Activated T-cell treated with anti-CD3 and anti-CD28 coated beads, Interleukin-2, amount 50 U/mL, for 4 hours (primary cell): Measurements from ENCODE around the gene PCSK9. TPM values are rescaled to one million over a fixed set of nuclear protein-coding genes. Genes with fewer than 3 reads are reported as not detected.
"Not testable (repeated sequence)": the region's sequence is repeated elsewhere in the genome, so short reads cannot be mapped to it uniquely, and the experiment has no call there.

ENCODE experiments used
- ATAC-seq, 2 donors: fragments of 200-7000 bp; cut with Tn5 transposase; one replicate each; pipeline ENCODE4 v1.10.0; 2021
- DNase-seq: peaks from one replicate; pipeline ENCODE4 v3.0.0-alpha.2; 2020
- H3K27me3 Mint-ChIP-seq: one replicate; pipeline ENCODE4 v1.8.0; 2021; ENCODE audit warnings: low read depth, mixed read lengths
- H3K36me3 Mint-ChIP-seq: one replicate; pipeline ENCODE4 v1.8.0; 2022; ENCODE audit warnings: mixed read lengths; ENCODE audit not compliant: insufficient read depth
- H3K4me1 Mint-ChIP-seq: one replicate; pipeline ENCODE4 v1.8.0; 2021; ENCODE audit warnings: low read depth, mixed read lengths
- H3K4me3 Mint-ChIP-seq: one replicate; pipeline ENCODE4 v1.8.0; 2021; ENCODE audit warnings: mild to moderate bottlenecking, moderate library complexity, mixed read lengths
- H3K9me3 Mint-ChIP-seq: one replicate; pipeline ENCODE4 v1.8.0; 2021; ENCODE audit warnings: mixed read lengths
- total RNA-seq, 3 donors: library from RNA; stranded (reverse); gene quantifications; one replicate each; pipeline ENCODE4 v1.2.1, GENCODE V29; 2021

The PCSK9 gene
- total RNA-seq, 3 donors from 2014 or later: 0.05 to 0.10 (median 0.08) TPM

DNA sequence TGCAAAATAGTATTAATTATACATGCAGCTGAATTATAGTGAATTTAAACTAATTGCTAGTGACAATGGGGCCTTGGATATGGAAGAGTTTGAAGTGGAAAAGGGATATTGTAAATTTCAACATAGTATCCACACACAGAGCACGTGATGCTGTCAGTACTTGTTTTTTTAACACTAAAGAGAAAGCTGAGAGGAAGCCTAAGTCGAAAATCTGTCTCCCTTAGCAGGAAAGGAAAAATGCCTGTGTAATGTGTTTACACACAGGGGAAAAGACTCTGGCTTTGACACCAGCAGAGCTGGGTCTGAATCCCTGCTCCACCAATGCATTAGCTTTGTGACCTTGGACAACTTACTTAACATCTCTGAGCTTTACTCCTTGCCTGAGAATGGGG, 42.6 kb downstream of the PCSK9 start:
- DNase-seq: no peak
- Mint-ChIP-seq H3K4me3 (no peak overlapping the region), H3K27me3 (no peaks in the 10 kb centered on the region), H3K9me3 (no peaks in the 10 kb centered on the region), H3K4me1 (no peaks in the 10 kb centered on the region), H3K36me3 (peaks cover 48% of the 10 kb centered on the region)
- ATAC-seq: no peak

DNA sequence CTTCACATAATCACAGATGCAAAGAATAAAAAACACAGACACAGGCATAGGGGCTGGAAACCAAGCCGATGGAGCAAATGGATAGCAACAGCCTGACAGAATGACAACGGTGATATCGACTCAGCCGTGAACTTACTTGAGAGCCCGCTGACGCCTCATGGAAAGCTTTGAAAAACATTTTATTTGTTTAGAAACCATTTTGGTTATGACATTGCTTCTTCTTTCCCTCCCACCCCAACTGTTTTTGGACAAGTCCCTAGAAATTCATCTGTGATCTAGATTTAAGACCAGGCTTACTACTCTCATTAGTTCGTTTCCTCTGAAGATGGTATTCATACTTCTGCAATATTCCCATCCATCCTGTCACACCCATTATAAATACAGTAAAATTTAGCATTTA, 44.9 kb downstream of the PCSK9 start:
- no peak overlapping the region for H3K4me3 Mint-ChIP-seq
- no peak for DNase-seq
- H3K27me3 Mint-ChIP-seq: no peaks in the 10 kb centered on the region
- no peaks in the 10 kb centered on the region for H3K9me3 Mint-ChIP-seq
- peaks cover 54% of the 10 kb centered on the region for H3K36me3 Mint-ChIP-seq
- peaks cover 2% of the 10 kb centered on the region for H3K4me1 Mint-ChIP-seq
- ATAC-seq: no peak

DNA sequence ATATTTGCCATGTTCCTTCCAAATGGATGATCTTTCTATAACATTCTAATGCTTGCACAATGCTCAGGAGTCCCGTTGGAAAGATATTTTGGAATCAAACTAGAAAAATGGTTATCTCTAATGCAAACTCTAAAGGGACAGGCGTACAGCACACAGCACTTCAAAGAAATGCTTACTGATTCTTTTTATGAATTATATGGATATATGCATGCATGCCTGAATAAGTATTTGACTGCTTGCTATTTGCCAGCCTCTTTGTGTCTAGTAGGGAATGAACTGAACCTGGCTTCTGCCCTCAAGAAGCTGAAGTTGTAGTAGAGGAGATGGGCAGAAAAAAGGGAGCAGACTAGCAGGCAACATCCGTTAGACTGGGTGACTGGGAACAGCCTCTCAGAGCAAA, 48.1 kb downstream of the PCSK9 start:
- no peak for ATAC-seq
- Mint-ChIP-seq H3K4me1 (peaks cover 2% of the 10 kb centered on the region), H3K4me3 (no peak overlapping the region), H3K36me3 (peaks cover 54% of the 10 kb centered on the region), H3K9me3 (no peaks in the 10 kb centered on the region), H3K27me3 (no peaks in the 10 kb centered on the region)
- DNase-seq: no peak

DNA sequence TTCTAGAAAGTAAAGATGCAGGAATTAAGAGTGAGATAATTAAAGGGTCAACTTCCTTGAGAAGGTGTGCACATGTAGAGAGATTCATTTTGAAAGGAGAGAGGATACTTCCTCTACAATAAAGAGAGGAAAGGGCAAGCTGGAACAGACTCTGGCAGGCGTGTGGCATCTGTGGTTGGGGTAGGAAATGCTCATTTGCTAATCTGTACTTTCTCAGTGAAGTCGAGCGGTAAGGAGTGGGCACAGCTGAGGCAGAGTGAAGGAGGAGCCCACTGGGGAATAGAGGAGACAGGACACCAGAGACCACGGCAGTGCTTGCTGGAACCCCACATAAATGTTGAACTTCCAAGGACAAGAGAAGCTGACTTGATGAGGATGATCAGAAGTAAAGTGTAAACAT, 49.1 kb downstream of the PCSK9 start:
- no peak for ATAC-seq

DNA sequence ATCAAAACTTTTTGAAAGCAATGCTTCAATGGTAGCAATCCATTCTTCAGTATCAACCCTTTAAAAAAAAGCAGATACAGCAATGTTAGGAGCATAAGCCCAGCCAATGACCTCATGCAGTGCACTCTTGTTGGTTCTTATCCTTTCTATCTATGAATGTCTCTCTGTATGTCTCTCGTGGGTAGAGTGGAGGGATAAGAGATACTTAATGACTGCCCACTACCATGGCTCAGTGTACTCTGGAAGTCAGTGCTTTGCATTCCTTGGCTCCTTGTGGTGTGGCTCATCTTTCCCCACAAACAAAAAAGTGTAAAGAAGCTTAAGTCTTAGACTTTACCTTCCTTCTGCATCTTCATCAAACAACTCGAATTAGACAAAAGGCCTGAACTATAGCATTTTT, 50.3 kb downstream of the PCSK9 start:
- Mint-ChIP-seq H3K9me3 (no peaks in the 10 kb centered on the region), H3K36me3 (peaks cover 53% of the 10 kb centered on the region), H3K4me3 (no peak overlapping the region), H3K4me1 (peaks cover 2% of the 10 kb centered on the region), H3K27me3 (no peaks in the 10 kb centered on the region)
- no peak for ATAC-seq
- no peak for DNase-seq

More for the DNA sequence above, 49.1 kb downstream of the PCSK9 start:
- Mint-ChIP-seq H3K36me3 (peaks cover 51% of the 10 kb centered on the region), H3K27me3 (no peaks in the 10 kb centered on the region), H3K4me1 (peaks cover 2% of the 10 kb centered on the region), H3K4me3 (no peak overlapping the region), H3K9me3 (no peaks in the 10 kb centered on the region)
- no peak for DNase-seq

DNA sequence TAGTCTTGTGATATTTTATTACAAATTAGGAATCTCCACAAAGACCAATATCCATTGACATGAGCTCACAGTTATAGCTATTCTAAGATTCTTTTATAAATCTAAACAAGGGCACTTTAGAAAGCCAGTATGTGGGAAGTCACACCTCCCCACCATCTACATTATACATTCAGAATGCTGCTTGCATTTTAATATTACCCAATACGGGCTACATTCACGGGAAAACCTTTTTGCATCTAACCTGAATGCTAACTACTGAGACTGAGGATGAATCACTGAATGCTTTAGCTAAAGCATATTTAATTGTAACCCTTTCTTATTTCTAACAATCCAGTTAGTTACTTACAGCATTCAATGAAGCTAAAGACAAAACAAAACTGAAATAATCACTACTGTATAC, 53.1 kb downstream of the PCSK9 start:
- H3K4me3 Mint-ChIP-seq: no peak overlapping the region
- H3K36me3 Mint-ChIP-seq: peaks cover 58% of the 10 kb centered on the region
- DNase-seq (no peak), ATAC-seq (no peak)
- no peaks in the 10 kb centered on the region for H3K27me3 Mint-ChIP-seq
- peaks cover 2% of the 10 kb centered on the region for H3K4me1 Mint-ChIP-seq
- H3K9me3 Mint-ChIP-seq: no peaks in the 10 kb centered on the region

DNA sequence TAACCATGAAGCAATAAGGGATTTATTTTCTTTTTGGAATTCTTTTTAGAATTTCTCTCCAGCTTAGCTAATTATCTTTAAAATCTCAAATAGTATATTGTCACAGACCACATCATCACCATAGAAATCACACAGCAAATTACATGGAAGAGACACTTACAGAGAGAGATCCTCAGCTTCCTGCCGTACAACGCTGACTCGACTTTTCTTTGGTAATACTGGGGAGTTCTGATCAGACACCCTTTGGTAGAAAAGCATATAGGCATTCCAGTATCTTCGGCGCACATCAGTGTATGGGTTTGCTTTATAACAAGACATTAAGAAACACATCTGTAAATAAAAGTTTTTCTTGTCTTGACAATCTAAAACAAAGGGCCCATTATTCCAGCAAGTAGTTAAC, 55.7 kb downstream of the PCSK9 start:
- Mint-ChIP-seq H3K36me3 (peaks cover 57% of the 10 kb centered on the region), H3K9me3 (no peaks in the 10 kb centered on the region), H3K4me1 (no peaks in the 10 kb centered on the region), H3K4me3 (no peak overlapping the region), H3K27me3 (no peaks in the 10 kb centered on the region)
- no peak for ATAC-seq
- no peak for DNase-seq

DNA sequence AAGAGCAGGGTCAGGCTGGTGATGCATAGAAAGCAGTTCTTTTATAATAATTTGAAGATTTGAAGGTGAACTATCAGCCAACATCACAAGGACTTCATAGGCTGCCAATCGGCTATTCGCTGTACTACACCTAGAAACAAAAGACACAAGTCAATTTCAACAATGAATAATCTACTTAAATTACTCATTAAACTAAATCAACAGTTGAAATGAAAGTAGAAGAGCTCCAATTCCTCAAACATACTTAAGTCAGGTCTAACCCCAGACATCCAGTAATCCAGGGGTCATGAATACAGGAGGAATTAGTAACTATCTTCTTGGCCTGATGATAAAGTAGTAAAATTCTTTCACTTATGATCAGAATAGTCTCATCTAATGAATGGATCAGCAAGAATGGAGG, 64.5 kb downstream of the PCSK9 start:
- H3K4me3 Mint-ChIP-seq: no peak overlapping the region
- no peaks in the 10 kb centered on the region for H3K9me3 Mint-ChIP-seq
- peaks cover 43% of the 10 kb centered on the region for H3K36me3 Mint-ChIP-seq
- no peaks in the 10 kb centered on the region for H3K27me3 Mint-ChIP-seq
- H3K4me1 Mint-ChIP-seq: no peaks in the 10 kb centered on the region
- no peak for ATAC-seq
- no peak for DNase-seq

DNA sequence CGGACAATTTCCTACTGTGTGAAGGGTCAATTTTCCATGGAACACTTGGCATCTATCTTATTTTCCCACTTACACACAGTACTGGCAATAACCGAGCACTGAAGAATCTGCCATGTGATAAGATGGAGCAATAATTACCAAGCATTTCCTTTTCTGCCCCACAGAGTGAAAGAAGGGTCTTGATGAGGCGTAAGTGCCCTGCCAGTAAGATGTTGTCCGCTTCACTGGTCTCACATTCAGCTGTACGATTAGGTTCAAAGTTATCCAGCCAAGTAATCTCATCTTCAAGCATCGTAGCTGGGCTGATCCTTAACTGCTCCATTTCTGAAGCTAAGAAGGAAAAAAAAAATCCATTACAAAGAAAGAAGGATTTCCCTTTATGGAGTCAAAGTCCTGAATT, 67.8 kb downstream of the PCSK9 start:
- no peaks in the 10 kb centered on the region for H3K27me3 Mint-ChIP-seq
- no peak for DNase-seq
- no peak for ATAC-seq
- peaks cover 47% of the 10 kb centered on the region for H3K36me3 Mint-ChIP-seq
- H3K9me3 Mint-ChIP-seq: no peaks in the 10 kb centered on the region
- H3K4me1 Mint-ChIP-seq: no peaks in the 10 kb centered on the region
- H3K4me3 Mint-ChIP-seq: no peak overlapping the region

DNA sequence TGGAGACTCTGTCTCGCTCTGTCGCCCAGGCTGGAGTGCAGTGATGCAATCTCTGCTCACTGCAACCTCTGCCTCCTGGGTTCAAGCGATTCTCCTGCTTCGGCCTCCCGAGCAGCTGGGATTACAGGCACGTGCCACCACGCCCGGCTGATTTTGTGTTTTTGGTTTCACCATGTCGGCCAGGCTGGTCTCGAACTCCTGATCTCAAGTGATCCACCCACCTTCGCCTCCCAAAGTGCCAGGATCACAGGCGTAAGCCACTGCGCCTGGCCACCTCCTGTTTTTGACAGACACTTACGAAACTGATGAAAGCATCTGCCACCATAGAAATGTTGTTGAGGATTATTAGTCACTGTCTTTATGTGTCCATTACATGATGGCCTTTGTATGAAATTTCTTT, 69.7 kb downstream of the PCSK9 start:
- H3K4me3 Mint-ChIP-seq, DNase-seq, H3K9me3 Mint-ChIP-seq, H3K4me1 Mint-ChIP-seq, ATAC-seq, H3K27me3 Mint-ChIP-seq: not testable (repeated sequence)
- peaks cover 60% of the 10 kb centered on the region for H3K36me3 Mint-ChIP-seq

Other genes with a start within 250 kb of the PCSK9 start
- gene TTC22, start 238.2 kb upstream of the PCSK9 start, total RNA-seq: 1 to 10 TPM; 1.9 to 2.8 (median 2.0) TPM
- 10 to 100 TPM; 53.0 to 70.5 (median 66.8) TPM for gene DHCR24, start 152.4 kb upstream of the PCSK9 start, total RNA-seq
- under 1 TPM in 1 of 3 donors, not detected in 2; 0.24 TPM for gene TMEM61, start 58.9 kb upstream of the PCSK9 start, total RNA-seq
- gene BSND, start 40.6 kb upstream of the PCSK9 start, total RNA-seq: not detected
- 10 to 100 TPM; 42.1 to 44.0 (median 43.9) TPM for gene USP24, start 175.8 kb downstream of the PCSK9 start, total RNA-seq